NCI-H1930 (cell line): ENCODE measurements around the gene PERP.
"Not testable (repeated sequence)": the region's sequence is repeated elsewhere in the genome, so short reads cannot be mapped to it uniquely, and the experiment has no call there.

ENCODE experiments used
- DNase-seq, 2 experiments: peaks; one replicate each; lab custom pipeline; 2025; lab: John Stamatoyannopoulos, UW

The PERP gene

DNA sequence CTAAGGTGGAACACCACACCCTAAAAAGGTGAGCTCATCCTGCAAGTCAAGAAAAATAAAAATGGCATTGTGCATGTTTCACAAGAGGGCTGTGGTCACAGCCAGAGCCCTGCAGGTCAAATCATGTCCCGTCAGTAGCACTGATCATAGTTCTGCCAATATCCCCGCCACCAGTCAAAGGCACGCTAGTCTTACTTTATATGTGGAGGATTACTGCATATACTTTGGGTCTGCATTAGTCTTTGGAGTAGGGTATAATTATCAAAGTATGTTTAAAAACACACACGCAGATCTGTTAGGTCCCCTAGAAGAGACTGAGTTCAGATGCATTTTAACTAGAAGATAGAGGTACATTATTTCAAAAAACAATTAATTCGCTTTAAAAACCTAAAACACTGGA lies 1.8 kb downstream of the PERP start:
- no peak for DNase-seq

DNA sequence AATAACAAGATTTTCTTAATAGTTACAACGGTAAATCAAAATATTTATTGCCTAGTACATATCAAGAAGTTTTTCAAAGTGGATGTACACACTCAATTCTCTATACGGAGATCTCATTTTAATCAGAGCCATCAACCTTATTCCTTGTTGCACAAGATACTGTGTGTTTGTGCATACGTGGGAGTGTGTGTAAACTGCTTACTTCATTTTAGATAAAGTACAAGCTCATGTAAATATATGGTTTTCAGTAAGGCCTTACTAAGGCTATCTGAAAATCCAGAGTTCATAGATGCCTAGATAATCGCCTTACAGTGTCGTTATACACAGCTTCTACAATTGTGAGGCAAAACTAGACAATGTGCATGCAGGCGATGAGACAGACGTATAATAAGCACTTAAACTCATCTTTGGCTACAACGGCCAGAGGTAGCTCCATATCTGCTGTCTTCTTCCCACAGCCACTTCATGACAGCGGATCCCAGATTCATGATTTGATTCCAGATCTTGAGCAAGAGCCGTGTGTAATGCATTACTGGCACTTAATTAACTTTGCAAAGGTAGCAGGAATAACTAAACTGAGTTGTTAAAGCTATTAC lies 2.5 kb downstream of the PERP start:
- DNase-seq = no peak

DNA sequence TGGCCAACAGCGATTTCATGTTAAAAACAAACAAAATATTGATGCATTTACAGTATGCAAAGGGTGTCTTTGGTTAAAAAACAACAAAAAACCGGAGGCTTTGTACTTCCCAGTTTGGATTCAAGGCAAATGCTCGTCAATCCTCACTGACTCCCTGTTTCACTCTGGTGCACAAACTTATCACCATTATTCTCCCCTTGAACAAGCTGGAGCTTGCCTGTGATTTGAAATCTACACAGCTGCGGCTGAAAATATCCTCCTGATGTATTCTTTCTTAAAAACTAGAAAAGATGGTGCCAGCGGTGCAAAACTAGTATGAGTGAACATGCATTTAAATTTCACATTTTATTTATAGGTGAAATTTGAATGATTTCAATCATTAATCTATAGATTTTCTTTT lies 3.3 kb downstream of the PERP start:
- DNase-seq = no peak

DNA sequence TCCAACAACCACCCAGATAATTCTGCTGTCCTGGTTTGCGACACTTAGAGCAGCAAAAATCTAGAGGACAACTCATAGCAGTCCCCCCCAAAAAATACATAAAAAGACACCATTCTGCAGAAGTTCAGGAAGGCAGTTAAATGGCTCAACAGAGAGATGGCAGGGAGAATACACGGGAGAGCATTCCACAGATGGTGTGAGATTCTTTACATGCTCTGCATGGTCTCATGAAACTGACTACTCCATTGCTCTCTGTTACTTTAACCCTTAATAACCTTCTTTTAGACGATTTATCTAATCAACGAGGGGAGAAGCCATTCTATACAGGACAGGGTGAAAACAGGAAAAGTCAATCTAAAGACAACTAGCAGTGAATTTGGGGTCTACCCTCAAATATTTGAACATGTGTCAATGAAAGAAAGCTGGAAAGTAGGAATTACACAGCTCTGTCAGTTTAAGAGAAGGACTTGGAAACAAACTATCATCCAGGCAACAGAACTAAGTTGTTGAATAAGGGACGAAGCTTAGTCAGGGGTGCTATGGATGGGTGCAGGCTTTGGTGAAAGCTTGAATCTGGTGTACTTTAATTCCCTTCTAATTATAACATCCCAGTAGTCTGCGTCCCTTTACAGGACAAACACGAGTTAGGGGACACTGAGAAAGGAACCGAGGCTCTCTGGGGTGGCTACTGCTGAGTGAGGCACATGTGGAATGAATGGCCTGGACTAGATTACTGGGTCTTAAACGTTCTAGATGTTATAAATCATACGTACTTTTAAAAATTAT lies 5.1 kb downstream of the PERP start:
- DNase-seq = no peak

DNA sequence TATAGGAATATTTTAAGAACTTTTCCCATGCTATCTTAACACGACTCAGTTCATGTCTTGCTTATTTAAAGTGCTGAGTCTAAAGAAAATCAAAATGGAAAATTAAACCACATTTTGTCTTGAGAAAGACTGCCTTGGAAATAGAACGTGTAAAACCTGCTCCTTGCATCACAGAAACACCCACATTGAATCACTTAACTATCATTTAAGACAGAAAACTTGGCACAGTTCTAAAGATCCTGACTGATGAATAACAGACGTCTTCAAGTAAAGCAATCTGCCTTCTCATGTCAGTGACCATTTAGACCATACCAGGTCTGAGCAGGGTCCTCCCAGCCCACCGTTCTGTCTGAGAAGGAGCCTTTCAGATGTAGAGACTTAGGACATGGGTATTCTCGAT lies 7.4 kb downstream of the PERP start:
- no peak for DNase-seq

DNA sequence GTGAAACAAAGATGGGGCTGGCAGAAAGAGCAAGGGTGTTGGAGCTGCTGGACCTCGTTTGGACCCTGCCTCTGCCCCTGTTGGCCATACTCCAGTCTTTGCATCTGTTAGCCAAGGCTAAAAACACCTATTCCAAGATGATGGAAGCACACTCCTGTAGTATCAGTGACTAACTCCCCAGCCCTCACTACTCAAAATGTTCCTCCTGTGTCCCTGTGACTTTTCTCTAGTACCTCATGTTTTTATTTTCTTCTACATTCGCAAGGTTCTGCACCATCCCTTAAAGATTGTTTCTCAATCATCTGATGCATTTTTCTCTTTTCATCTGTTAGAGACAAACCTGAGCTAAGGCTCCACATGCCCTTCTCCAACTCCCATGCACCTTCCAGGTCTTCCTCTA lies 8.9 kb downstream of the PERP start:
- no peak for DNase-seq

DNA sequence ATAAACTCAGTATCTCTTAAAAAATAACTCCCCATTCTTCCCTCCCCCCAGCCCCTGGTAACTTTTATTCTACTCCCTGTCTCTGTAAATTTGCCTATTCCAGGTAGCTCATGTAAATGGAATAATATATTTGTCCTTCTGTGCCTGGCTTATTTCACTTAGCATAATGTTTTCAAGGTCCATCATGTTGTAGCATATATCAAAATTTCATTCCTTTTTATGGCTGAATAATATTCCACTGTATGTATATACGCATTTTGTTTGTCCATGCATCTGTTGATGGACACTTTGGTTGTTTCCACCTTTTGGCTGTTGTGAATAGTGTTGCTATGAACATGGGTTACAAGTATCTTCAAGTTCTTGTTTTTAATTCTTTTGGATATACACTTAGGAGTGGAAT lies 13.0 kb downstream of the PERP start:
- no peak for DNase-seq

DNA sequence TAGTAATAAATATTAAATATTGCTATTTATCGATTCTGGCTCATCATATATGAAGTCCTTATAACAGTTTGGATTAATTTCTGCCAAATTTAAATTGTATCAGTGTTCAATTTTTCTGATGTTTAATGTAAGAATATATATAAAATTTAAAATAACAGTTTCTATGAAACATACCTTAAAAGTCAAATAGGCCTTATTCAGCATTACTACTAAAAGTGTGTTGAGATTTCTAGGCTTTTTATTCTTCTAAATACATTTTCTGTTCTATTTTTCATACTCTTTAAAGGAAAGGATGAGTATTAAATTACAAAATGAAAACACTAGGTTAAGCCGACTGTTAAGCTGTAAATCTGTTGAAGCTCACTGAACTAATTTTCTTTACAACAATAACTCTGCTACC lies 13.6 kb downstream of the PERP start:
- DNase-seq = no peak

DNA sequence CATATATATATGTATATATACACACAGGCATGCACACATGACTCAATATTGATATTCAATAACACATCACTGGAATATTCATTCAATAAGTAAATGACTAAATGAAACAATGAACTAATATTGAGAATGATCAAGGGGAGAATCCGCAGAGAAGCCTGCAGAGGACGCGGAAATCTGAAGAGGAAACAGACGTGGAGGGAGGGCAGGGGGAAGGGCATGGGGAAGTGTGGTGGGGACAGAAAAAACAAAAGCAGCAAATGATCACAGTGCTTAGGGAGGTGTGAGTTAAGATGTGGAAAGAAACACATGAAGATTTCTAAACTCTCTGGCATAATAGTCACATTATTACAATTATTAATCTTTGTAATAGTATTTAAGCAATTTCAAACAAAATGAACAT lies 14.5 kb downstream of the PERP start:
- no peak for DNase-seq

DNA sequence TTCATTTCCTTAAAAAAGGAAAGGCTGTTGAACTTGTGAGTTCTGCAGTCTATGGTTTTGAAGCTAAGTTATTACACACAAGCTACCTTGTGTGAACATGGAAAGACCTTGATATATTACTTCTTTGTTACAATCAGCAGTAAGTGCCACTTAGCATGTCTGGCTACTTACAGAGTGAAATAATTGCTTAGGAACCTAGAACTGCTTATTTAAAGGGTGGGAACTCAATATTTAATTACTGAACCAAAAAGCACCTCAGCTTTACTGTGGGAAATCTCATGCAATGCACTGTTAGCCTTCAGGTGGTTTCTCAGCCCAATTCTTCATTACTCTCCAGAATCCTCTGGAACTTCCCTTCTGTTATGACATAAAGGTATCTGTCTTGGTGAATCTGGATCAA lies 17.9 kb downstream of the PERP start:
- DNase-seq = no peak

DNA sequence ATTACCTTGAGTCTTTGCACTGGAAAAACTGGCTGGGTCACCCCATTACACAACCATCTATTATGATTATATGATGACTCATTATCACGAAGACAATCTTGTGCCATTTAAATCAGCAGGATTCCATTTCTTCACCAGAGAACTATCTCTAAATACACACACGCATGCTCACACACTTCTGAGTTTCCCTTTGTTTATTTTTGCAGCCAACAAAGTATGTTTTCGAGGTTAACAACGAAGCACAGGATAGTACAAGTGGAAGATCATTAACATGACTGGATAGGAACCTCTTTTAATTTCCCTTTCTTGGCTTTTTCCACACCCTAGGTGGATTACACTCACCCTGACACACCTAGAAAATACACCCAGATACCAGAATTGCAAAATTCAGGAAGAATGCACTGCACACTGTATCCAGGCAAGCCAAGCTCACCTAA lies 18.9 kb downstream of the PERP start:
- DNase-seq = peak; percentile 57 to 83

DNA sequence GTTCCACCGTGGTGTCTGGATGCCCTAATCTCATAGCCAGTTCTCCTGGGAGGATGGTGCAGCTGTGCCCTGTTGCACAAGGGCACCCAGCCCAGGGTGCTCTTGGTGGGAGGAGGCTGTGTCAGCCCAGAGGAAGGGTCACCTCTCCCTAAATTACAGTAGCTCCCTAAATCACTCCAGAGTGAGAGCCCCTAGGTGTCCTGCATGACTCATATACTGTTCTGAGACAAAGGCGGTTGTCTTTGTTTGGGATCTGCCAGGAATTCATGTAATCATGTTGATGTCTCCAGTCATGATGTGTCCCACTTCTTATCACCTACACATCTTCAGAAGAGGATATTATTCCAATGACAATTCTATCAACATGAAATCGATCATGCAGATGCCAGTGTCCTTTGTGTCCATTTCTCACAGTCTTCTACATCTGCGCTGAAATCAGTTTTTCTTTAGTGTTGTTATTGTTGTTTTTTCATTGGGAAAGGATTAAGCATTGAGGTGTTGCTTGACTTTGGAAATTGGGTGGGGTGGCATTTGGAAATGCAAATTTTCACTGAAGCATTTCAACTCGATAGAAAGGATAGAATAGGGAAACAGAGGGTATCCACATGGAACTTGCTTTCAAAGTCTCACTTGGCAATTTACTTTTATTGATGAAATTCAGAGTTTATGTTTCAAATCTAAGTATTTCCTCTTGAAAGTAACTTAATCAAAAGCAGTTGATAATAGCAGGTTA lies 19.5 kb downstream of the PERP start:
- DNase-seq = peak; percentile 56 to 86

DNA sequence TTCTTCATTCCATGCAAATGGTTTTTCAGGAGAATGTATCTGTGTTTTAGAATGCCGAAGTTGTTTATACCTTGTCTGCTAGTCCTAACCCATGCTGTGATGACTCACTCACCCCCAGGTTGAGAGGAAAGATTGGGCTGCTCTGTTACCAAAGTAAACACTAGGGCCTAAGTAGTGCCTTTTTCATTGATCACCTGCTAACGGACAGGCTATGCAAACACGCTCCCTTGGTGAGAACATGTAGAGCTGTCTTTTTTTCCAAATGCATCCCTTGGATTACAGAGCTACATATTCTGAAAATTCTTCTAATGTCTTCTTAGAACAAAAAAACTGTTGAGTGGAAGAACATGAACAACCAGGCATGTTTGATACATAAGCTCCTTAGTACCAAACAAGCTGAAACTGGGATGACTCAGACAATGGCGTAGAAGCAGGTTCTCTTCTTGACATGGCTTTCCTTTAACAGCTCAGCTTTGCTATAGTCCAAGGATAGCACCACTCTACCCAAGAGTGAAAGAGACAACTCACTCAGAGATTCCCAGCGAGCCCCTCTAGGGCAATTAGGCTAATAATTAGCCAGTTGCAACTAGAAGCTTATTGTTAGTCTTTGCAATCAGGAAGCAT lies 20.5 kb downstream of the PERP start:
- DNase-seq = peak; percentile 68 to 72

DNA sequence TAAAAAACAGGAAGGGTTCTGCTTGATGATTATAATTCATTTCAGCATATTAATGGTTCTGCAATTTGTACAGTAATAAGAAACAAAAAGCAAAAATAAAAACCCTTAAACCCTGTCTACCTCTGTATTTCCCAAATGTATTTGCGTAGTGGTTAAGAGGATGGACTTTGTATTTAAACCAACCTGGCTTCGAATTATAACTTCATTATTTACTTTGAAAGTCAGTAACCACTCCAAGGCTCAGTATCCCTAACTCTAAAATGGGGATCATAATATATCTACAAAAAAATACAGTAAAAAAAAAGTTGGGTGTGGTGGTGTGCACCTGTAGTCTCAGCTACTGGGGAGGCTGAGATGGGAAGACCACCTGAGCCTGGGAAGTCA lies 21.4 kb downstream of the PERP start:
- DNase-seq = no peak

DNA sequence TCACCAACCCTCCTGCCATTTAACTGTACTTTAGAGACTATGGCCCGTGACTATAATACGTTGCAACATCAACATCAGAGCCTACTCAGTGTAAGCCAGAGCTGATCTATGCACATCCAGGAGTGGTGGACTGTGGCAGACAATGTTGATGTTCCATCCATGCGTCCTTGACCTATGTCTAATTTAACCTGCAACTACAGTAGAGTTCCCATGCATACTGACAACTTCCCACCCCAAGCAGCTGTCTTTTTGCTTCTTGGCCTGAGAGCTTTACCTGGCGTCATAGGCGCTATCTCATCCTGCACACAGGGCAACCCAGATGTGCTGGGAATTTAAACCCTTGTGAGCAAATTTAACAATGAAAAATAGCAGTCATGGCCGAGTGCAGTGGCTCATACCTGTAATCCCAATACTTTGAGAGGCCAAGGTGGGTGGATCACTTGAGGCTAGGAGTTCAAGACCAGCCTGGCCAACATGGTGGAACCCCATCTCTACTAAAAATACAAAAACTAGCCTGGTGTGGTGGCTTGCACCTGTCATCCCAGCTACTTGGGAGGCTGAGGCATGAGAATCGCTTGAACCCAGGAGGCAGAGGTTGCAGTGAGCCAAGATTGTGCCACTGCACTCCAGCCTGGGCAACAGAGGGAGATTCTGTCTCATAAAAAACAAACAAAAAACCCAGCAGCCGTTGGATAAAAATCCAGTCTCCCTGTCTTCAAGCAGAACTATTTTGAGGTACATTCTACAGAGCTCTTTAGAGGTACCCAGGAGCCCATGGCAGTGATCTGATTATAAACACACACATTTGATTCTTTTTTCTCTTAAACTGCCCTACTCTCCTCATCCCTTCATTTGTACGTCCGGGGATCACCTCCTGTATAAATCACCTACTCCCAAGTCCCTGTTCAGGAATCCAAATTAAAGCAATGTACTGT lies 22.0 kb downstream of the PERP start:
- no peak for DNase-seq

DNA sequence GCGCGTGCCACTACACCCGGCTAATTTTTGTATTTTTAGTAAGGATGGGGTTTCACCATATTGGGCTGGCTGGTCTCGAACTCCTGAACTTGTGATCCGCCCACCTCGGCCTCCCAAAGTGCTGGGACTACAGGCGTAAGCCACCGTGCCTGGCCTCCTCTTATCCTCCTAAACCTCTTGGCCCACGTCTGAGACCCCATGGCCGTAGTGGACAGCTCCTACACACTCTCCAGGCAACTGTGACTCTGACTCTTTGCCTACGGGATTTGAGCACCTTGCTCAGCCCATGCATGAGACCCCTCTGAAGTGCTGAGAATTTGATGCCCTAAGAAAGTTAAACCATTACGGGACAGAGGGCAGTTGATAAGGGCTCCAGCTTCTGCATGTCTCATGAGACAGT lies 25.0 kb downstream of the PERP start:
- DNase-seq = no peak

DNA sequence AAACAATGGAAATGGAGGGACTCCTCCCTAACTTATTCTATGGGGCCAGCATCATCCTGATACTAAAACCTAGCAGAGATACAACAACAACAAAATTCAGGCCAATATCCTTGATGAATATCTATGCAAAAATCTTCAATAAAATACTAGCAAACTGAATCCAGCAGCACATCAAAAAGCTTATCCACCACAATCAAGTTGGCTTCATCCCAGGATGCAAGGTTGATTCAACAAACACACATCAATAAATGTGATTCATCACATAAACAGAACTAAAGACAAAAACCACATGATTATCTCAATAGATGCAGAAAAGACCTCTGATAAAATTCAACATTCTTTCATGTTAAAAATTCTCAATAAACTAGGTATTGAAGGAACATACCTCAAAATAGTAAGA lies 27.7 kb downstream of the PERP start:
- DNase-seq = not testable (repeated sequence)

DNA sequence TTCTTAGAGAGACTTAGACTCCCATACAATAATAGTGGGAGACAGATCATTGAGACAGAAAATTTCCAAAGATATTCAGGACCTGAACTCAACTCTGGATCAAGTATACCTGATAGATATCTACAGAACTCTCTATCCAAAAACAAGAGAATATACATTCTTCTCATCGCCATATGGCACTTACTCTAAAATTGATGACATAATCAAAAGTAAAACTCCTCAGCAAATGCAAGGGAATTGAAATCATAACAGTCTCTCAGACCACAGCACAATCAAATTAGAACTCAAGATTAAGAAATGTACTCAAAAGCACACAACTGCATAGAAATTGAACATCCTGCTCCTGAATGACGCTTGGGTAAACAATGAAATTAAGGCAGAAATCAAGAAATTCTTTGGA lies 28.7 kb downstream of the PERP start:
- DNase-seq = no peak

DNA sequence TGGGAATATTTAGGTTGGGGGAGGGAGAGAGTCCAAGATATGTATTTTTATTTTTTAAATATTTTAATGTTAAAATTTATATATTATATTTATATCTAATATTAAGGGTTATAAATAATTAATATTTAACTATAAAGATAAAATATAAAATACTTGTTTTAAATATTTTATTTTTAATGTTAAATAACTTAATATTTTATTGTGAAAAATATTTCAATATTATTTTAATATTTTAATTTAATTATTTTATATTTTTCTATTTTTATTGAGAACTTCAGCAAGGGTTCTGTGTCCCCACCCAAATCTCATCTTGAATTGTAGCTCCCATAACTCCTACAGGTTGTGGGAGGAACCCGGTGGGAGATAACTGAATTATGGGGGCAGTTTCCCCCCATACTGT lies 34.0 kb downstream of the PERP start:
- no peak for DNase-seq

DNA sequence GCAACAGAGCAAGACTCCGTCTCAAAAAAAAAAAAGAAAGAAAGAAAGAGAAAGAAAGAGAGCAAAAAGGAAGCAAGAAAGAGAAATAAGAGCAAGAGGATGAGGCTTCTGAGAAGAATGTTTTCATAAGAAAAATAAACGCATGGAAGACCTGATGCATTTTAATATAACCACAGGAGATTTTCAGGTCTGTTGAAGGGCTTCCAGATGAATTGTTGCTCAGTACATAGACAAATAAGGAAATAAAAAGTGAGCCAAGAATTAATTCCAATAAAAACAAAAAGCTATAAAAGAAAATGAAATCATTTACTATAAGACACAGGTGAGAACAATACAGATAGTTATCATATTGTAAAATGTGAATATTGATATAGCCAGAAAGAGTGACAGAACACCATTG lies 43.5 kb downstream of the PERP start:
- DNase-seq = no peak

DNA sequence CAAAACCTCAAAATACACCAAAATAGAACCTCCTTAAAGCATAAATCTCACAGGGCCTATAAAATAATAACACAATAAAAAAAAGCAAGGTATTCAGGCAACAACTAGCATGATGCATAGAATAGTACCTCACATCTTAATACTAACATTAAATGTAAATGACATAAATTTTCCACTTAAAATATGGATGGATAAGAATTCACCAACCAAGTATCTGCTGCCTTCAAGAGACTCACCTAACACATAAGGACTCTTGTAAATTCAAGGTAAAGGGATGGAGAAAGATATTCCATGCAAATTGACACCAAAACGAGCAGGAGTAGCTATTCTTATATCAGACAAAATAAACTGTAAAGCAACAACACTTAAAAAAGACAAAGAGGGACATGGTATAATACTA lies 52.2 kb downstream of the PERP start:
- DNase-seq = no peak

DNA sequence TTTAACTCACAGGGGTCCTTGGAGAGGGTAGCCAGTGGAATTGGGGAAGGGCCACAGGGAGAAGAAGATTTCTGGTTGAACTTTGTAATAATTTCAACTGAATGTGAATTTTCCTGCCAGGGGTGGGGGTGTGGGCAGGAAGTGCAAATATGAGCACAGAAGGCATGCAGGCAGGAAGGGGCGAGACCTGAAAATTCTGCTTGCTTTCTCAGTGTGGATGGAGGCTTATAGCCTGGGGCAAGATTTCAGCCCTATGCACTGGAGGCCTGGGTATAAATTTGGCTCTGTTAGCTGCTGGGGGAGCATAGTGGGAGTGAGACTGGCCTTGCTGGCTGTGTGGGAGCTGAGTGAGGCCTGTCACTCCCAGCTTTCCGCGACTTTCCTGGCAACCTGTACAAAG lies 54.4 kb downstream of the PERP start:
- no peak for DNase-seq
